Measurements from ENCODE around the gene TRAF6.
"Not testable (repeated sequence)": the region's sequence is repeated elsewhere in the genome, so short reads cannot be mapped to it uniquely, and the experiment has no call there.

The TRAF6 gene

GRCh38 chr11:36509694-36510593 is at the start of gene TRAF6:
Gene TRAF6, minus strand, starts transcription at chr11:36510272. Its CDS starts 8,757 bp downstream, at chr11:36501515.
- peak in 1 of 2 experiments; percentile 18 for DNase-seq

- no peak for DNase-seq
Measured at GRCh38 chr11:36558571-36559413, 48.7 kb upstream of the TRAF6 start.

- no peak for DNase-seq
Measured at GRCh38 chr11:36557991-36558390, 47.9 kb upstream of the TRAF6 start.

- not testable (repeated sequence) for DNase-seq
Measured at GRCh38 chr11:36557390-36557789, 47.3 kb upstream of the TRAF6 start.

GRCh38 chr11:36550385-36551115 is 40.5 kb upstream of the TRAF6 start:
- DNase-seq: no peak

- no peak for DNase-seq
Measured at GRCh38 chr11:36540998-36541397, 30.9 kb upstream of the TRAF6 start.

GRCh38 chr11:36534276-36534840 is 24.3 kb upstream of the TRAF6 start:
- no peak for DNase-seq

- DNase-seq: no peak
Measured at GRCh38 chr11:36532941-36533601, 23.0 kb upstream of the TRAF6 start.

GRCh38 chr11:36530840-36531239 is 20.8 kb upstream of the TRAF6 start:
- no peak for DNase-seq

- DNase-seq: no peak
Measured at GRCh38 chr11:36513965-36514364, 3.9 kb upstream of the TRAF6 start.

GRCh38 chr11:36512016-36512415 is 1.9 kb upstream of the TRAF6 start:
- DNase-seq: no peak

GRCh38 chr11:36511062-36511461 is 990 bp upstream of the TRAF6 start:
- not testable (repeated sequence) for DNase-seq

GRCh38 chr11:36510594-36510942 is 496 bp upstream of the TRAF6 start:
- no peak for DNase-seq

GRCh38 chr11:36509201-36509639 is 852 bp downstream of the TRAF6 start:
- no peak for DNase-seq

- no peak for DNase-seq
Measured at GRCh38 chr11:36508743-36509142, 1.3 kb downstream of the TRAF6 start.

GRCh38 chr11:36507824-36508489 is 2.1 kb downstream of the TRAF6 start:
- DNase-seq: no peak

GRCh38 chr11:36501236-36501635 is 8.8 kb downstream of the TRAF6 start:
- no peak for DNase-seq

GRCh38 chr11:36500315-36500721 is 9.8 kb downstream of the TRAF6 start:
- no peak for DNase-seq

GRCh38 chr11:36499315-36499714 is 10.8 kb downstream of the TRAF6 start:
- DNase-seq: no peak

- DNase-seq: no peak
Measured at GRCh38 chr11:36498721-36499120, 11.4 kb downstream of the TRAF6 start.

GRCh38 chr11:36493332-36493731 is 16.7 kb downstream of the TRAF6 start:
- no peak for DNase-seq

Data from cerebellar nuclear complex (tissue), 1 donor.